ENCODE data around the gene GABBR2.

The GABBR2 gene

DNA sequence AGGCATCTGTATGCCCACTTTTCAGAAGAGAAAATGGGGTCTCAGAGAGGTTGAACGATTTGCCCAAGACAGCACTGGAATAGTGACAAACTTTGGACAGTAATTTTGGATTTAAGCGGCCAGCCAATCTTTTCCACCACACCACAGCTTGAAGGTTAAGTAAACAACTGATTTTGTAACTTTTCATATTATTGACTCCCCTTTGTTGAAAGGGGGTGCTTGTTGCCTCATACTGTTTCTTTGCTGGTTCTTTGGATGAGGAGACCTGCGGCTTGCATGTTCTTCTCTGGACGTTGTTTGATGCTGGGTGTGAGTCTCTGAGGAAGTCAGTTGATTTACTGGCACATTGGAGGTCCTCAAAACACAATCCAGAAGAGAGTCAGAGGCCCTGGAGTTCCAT, 11.7 kb upstream of the GABBR2 start:
- no peak for DNase-seq

GRCh38 chr9:98719055-98719454, 10.3 kb upstream of the GABBR2 start:
- DNase-seq = no peak

- no peak for DNase-seq
Observed at GRCh38 chr9:98714833-98715232, 6.1 kb upstream of the GABBR2 start.

- DNase-seq = no peak
Observed at GRCh38 chr9:98712987-98713386, 4.3 kb upstream of the GABBR2 start.

GRCh38 chr9:98709968-98710965, 1.5 kb upstream of the GABBR2 start:
- no peak for DNase-seq

- no peak for DNase-seq
Observed at GRCh38 chr9:98708103-98708932, 417 bp downstream of the GABBR2 start.

DNA sequence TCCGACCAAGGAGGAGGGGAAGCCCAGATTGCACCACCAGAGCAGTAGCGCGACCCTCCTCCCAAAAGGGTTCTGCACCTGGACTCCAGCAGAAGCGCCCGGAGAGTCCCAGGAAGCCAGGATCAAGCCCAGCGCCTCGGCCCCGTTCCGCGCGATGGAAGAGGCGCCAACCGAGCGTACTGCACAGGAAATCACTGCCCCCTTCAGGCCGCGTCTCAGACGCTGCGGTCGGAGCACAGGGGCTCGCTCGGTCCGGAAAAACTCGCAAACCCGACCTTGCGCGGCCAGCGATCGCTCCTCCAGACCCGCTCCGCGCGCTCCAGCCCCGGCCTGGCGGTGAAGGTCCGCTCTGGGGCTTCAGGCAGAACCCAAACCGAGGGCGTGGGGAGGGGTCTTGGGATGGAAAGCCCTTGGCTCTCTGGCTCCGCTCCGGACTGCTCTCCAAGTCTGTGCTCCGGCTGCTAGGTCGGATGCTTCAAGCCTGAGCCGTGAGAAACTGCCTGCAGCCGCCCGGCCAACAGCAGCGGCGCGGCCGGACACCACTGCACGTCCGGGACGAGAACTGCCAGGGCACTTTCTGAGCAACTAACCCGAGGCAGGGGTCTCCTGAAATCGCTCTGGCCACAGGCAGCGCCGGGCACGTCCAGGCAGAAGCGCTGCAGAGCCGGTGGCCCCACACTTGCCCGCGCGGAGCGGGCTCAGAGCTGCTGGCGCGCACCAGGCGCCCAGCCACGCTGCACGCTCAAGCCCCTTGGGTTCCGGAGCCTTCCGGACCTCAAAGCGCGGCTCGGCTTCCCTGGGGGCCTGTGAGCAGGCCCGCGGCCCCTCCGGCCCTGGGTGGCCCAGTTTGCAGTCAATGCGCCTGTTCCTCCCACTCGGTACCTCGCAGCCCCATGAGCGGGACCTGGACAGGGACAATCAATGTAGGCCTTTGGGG, 1.3 kb downstream of the GABBR2 start:
- no peak for DNase-seq

DNA sequence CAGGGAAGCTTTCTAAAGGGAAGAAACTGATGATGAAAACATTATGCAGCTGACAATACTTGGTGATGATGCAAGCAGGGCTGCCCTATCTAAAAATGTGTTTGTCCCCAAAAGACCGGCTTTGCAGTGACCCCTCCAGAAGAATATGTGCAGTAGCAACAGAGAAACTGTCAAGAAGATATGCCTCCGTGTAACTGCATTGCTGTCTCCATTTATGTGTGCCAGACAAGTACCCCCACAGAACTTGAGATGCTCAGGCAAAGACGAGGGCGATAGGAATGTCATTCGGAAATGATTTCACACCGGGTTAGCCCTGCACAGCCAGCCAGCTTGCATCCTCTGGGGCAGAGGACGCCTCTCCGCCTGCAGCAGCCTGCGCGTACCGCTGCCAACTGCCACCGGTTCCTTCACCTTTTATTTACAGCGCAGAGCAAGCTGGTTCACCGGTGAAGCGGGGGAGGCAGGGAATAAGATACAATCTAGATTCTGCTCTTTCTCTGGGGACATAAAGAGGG, 2.0 kb downstream of the GABBR2 start:
- DNase-seq = no peak

DNA sequence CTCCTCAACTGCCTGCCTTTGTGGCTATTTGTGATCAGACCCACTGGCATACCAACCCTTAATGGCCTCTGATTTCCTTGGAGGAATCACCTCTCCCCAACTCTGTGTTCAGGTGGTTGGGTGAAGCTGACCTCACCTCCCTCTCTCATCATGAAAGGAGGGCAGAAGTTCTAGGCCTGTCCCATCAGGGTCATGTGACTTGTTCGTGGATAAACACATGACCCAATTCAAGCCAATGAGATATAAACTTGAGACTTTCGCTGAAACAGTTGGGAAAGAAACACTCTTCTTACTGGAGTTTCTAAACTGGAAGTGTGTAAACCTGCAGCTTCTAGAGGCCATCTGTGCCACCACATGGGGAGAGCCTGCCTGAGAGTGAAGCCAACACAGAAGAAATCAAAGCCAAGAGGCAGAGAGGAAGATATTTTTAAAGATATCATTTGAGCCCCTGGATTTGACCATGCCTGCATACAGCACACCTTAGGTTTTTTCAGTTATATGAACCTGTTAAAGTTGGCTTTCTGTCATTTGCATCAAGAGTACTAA, 5.8 kb downstream of the GABBR2 start:
- no peak for DNase-seq

- no peak for DNase-seq
Observed at GRCh38 chr9:98702340-98702739, 6.4 kb downstream of the GABBR2 start.

- no peak for DNase-seq
Observed at GRCh38 chr9:98701576-98701975, 7.2 kb downstream of the GABBR2 start.

DNA sequence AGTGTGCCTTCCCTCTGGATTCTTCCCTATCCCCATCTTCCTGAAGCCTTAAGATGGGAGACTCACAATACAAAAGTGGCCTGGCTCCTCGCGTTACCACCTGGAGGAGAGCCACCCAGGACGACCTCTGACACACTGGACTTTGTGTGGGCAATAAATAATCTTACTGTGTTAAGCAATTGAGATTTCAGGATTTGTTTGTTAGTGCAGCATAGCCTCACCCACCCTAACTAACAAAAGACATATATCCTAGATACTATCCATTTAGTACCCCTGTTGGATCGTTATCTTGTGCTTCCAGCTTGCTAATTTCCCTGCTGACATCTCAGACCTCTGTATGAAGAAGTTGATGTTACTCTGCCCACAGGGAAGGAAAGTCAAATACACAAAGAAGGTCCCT, 7.9 kb downstream of the GABBR2 start:
- no peak for DNase-seq

- DNase-seq = no peak
Observed at GRCh38 chr9:98698856-98699255, 9.9 kb downstream of the GABBR2 start.

DNA sequence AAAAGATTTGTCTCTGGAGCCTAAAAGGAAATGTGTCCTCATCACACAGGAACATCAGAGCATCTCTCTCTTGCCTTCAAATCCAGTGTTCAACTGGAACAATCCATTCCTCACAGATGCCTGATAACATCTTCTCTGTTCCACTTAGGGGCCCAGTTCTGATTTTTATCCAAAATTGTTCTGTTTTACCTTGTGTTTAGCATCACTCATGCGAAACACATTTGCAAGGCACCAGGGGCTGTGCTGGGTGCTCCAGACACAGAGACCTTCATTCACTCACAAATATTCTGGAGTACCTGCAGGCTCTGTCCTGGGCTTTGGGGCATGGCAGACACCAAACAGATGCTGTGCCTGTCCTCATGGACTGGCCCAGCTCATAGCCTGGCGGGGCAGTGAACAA, 13.8 kb downstream of the GABBR2 start:
- DNase-seq = no peak

- DNase-seq = no peak
Observed at GRCh38 chr9:98692392-98692791, 16.3 kb downstream of the GABBR2 start.

GRCh38 chr9:98691890-98692289, 16.8 kb downstream of the GABBR2 start:
- no peak for DNase-seq

DNA sequence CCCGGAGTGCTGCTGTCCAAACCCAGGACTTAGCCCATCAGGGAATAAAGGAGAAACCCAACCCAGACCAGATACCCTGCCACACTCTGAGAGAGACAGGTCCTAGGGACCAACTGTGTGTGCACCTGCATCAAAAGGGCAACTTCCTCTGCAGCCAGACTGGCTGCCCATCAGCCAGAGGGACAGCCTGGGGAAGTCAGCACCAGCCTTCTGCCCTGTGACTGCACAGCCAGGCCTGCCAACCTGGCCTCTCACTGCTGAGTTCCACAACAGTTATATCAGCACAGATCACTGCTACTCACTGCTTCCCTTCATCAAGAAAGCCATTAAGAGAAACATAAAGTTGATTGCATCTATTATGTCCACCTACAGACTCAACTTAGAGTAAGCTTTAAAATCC, 18.0 kb downstream of the GABBR2 start:
- no peak for DNase-seq

GRCh38 chr9:98688710-98689495, 19.8 kb downstream of the GABBR2 start:
- no peak for DNase-seq

DNA sequence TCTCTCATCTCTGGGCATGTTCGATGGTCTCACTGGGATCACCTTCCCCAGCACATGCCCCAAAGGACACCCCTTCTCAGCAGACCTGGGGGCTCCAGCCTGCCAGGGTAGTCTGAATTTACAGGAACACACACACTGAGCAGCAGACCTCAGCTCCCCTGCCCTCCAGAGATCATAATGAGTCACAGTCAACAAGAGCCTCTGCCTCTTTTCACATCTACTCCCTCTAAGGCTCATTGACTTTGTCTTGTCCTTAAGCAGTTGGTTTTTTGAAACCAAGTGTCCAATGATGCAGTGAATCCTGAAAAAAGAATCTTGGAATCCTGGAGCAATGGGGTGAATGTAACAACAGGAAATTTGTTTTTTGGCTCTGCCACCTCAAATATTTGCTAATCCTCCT, 20.8 kb downstream of the GABBR2 start:
- no peak for DNase-seq

GRCh38 chr9:98686961-98687855, 21.5 kb downstream of the GABBR2 start:
- no peak for DNase-seq

Measured in CD4-positive, alpha-beta T cell treated with Interferon alpha-2 for 1 hour (primary cell).